PC-3 (cell line): ENCODE data around the gene RPS6KA3.

ENCODE experiments used
- CTCF ChIP-seq: fragments of 300-600 bp; sonication (generic); conservative IDR thresholded peaks from 2 replicates; pipeline ENCODE4 v1.5.1; 2017; ENCODE audit warnings: antibody characterized with exemption, low read depth, mild to moderate bottlenecking, low read length
- EZH2 ChIP-seq: fragments of 300-600 bp; sonication (generic); IDR thresholded peaks from one replicate; pipeline ENCODE4 v1.6.1; 2017; ENCODE audit warnings: antibody characterized with exemption, mild to moderate bottlenecking, low read length; ENCODE audit not compliant: unreplicated experiment

- TF ChIP-seq EZH2 (no peak), CTCF (no peak)
Observed at GRCh38 chrX:20217271-20217670, 49.4 kb downstream of the RPS6KA3 start.
